ENCODE data around the gene PLXND1.
A peak's percentile ranks its signal among the peaks of the same experiment; 100 is the strongest.

Gene PLXND1

DNA sequence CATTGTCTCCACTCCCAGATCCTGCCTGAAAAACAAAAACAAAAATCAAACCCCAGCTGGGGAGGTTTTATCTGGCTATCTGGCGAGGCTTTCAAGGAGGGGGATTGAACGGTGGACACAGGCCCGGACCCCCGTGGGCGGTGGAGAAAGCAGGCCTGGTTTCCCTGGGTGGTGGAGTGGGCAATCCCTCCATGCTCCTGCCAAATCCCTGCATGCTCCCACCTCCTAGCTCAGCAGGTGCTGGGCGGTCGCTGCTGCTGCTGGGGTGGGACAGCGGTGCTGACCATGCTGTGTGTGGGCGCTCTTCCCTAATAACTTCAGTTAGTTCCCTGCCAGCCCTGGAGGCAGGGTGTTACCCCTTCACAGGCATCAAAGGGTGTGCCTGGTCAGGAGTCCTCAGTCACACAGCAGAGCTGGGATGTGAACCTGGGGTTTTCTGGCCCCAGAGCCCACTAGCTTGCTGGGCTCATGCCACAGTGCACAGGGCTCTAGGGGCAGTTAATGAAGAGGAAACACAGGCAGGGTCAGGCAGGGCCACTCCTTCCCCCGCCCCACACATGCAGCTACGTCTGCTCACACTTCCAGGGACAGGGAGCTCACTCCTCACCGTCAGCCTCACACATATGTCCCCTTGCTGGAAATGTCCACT is 15.9 kb upstream of the PLXND1 start:
- peak overlapping the region; percentile 9; the same call in 1 of the 2 replicates for H3K4me2 ChIP-seq
- peak overlapping the region; percentile 35; the same call in 1 of the 2 replicates for H3K27ac ChIP-seq
- H3K9me3 ChIP-seq, result no peaks in the 10 kb centered on the region
- H3K4me1 ChIP-seq, result peaks cover 90% of the 10 kb centered on the region
- TF ChIP-seq Cebpa-rat (IDR thresholded peaks at IDR 0.05), result no peak
- H3K27me3 ChIP-seq, result no peaks in the 10 kb centered on the region
- no peak overlapping the region for H3K9ac ChIP-seq
- no peak overlapping the region for H3K4me3 ChIP-seq
- H4K20me1 ChIP-seq, result no peaks in the 10 kb centered on the region
- no peaks in the 10 kb centered on the region for H3K36me3 ChIP-seq

DNA sequence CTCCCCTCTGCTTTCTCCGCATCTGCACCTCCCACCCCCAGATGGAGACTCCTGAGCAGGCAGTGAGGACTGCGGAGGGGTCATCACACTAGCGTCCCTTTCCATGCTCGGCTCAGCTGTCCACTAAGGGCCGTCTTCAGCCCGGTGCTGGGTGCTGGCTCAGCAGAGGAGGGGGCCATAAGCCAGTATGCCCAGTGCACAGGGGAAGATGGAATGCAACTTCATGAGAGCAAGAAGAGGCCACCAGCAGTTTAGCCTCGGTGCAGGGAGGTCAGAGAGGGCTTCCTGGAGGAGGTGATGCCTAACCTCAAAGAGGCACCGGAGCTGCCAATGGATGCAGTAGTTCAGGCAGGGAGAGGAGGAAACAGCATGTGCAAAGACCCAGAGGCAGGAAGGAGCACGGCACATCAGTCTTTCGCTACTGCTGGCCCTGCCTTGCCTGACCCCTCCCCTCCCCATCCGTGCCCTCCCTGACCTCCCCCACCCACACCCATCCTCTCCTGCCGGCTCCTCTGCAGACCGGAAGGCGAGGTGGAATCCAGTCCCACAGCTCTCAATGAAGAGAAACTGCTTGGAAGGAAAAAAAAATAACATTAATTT is 15.2 kb upstream of the PLXND1 start:
- no peaks in the 10 kb centered on the region for H3K9me3 ChIP-seq
- peaks cover 90% of the 10 kb centered on the region for H3K4me1 ChIP-seq
- peak overlapping the region; percentile 23 for H3K27ac ChIP-seq
- H3K4me3 ChIP-seq, result no peak overlapping the region
- peak overlapping the region; percentile 91 for H3K4me2 ChIP-seq
- no peak for TF ChIP-seq Cebpa-rat (IDR thresholded peaks at IDR 0.05)
- no peaks in the 10 kb centered on the region for H4K20me1 ChIP-seq
- H3K9ac ChIP-seq, result no peak overlapping the region
- no peaks in the 10 kb centered on the region for H3K27me3 ChIP-seq
- H3K36me3 ChIP-seq, result no peaks in the 10 kb centered on the region

DNA sequence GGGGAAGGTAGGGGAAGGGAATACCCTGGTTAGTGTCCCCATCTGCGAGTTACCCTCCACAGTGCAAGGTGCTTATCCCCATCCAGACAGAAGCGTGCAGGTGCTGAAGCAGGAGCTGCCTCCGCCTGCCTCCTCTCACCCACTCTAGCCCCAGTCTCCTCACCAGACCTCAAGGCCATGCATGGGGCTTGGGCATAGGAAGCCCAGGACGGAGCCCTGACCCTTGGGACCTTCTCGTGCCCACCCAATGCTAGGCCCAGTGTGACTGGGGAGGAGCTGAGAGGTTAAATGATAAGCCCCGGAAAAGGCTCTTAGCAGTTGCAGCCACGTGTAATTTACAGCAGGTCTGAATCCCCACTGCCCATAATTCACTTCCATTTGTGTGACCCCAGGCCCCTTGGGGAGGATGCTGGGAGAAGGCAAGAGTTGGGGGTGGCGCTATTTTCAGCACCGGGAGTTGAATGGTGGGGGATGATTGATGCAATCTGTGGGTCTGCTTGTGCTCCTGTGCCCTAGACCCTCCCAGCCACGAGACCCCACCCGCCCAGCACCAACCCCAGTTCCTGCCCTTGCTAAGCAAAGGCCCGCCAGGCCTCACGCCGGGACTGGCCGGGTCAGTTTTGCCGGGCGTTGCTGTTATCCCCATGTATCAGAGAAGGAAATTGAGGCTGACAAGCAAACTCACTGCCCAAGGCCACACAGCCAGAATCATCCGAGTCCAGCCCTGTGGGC is 14.5 kb upstream of the PLXND1 start:
- no peaks in the 10 kb centered on the region for H3K36me3 ChIP-seq
- peak overlapping the region; percentile 91 for H3K4me2 ChIP-seq
- no peak overlapping the region for H3K4me3 ChIP-seq
- H3K4me1 ChIP-seq, result peaks cover 92% of the 10 kb centered on the region
- H3K27ac ChIP-seq, result peak overlapping the region; percentile 23
- no peaks in the 10 kb centered on the region for H4K20me1 ChIP-seq
- no peak overlapping the region for H3K9ac ChIP-seq
- TF ChIP-seq Cebpa-rat (IDR thresholded peaks at IDR 0.05), result no peak
- H3K27me3 ChIP-seq, result no peaks in the 10 kb centered on the region
- H3K9me3 ChIP-seq, result no peaks in the 10 kb centered on the region

DNA sequence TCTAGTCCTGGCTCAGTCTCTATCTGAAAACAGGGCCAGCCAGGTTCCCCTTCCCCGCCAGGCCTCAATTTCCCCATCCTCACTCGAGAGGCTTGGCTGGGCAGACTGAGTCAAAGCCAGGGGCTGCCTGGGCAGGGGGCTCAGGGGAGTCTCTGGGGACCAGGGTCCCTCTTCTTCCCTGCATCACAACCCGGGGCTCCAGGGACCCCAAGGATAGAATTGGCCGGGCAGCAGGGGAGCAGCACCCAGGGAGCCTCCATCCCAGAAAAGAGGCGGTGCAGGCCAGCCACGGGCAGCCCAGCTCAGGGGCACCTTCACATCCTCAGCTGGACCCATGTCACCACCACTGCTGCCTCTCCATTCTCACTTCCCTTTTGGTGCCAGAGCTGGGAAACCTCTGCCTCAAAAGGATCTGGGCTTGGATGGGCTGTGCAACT is 13.3 kb upstream of the PLXND1 start:
- Histone ChIP-seq H3K9ac (peak overlapping the region; percentile 74), H3K27ac (peak overlapping the region; percentile 92), H3K4me1 (peaks cover 91% of the 10 kb centered on the region)

DNA sequence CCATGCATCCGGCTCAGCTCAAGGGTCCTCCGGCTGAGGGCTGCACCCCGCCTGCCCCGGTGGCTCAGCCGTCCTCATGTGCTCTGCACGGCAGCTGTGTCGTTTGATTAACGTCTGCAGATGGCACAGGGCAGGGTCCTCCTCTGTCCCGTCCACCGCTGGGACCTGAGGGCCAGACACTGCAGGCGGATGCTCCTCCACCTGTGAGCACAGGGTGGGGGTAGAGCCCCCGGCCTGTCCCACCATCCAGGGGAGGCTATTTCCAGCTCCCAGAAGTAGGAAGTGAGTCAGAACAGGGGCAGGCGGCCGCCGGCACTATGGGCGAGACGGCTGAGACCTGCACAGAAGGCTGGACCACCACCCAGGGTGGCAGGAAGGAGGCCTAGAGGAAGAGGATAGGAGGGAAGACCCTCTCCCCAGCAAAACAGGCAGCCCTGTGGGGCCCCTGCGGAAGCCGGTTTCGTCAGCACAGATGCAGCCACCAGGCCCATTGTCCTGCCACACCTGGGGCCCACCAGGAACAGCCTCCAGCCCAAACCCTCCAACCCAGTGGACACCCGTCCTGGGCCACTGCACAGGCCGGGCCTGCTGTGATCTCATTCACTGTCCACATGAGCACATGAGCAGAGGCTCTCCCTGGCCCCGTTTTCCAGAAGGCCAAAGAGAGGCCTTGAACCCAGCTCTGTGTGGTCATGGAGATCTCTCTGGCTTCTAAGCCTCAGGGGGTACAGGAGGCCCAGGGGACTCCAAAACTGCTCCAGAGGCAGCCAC is 12.6 kb upstream of the PLXND1 start:
- Histone ChIP-seq H3K36me3 (no peaks in the 10 kb centered on the region), H3K27me3 (no peaks in the 10 kb centered on the region), H3K9ac (peak overlapping the region; percentile 74), H3K9me3 (no peaks in the 10 kb centered on the region), H4K20me1 (no peaks in the 10 kb centered on the region), H3K27ac (peak overlapping the region; percentile 92), H3K4me1 (peaks cover 91% of the 10 kb centered on the region), H3K4me2 (peak overlapping the region; percentile 91), H3K4me3 (peak overlapping the region; percentile 34)
- TF ChIP-seq Cebpa-rat (IDR thresholded peaks at IDR 0.05), result no peak

More for the DNA sequence above, 13.3 kb upstream of the PLXND1 start:
- Histone ChIP-seq H3K36me3 (no peaks in the 10 kb centered on the region), H3K9me3 (no peaks in the 10 kb centered on the region), H3K4me3 (no peak overlapping the region), H4K20me1 (no peaks in the 10 kb centered on the region), H3K27me3 (no peaks in the 10 kb centered on the region), H3K4me2 (peak overlapping the region; percentile 91)
- TF ChIP-seq Cebpa-rat (IDR thresholded peaks at IDR 0.05), result no peak

DNA sequence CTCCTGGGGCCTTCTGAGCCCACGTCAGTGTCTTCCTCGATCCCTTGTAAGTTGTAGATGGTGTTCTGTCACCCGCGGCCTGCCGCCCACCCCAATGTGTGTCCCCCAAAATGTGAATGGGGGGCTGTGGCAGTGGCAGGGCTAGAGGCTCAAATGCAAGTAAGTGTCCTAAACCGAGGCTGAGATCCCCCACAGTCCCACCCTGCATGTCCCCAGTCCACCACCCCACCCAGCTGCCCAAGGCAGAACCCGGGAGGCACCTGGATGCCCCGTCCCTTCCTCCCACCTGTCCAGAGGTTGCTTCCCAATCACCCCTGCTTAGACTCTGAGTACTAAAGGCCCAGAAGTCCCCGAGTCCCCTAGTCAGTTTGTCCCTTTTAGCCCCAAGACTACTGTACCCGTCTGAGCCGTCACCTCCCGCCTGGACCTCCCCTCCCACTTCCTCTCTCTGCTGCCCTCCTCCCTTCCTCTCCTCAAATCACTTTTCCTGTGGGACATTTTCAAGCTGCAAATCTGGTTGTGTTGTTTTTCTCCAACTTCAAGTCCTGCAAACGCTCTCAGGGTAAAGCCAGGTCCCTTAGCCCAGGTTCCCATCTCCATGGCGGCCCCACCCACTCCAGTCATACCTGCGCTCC is 11.8 kb upstream of the PLXND1 start:
- no peaks in the 10 kb centered on the region for H3K9me3 ChIP-seq
- peak overlapping the region; percentile 91 for H3K4me2 ChIP-seq
- no peaks in the 10 kb centered on the region for H3K27me3 ChIP-seq
- H3K4me3 ChIP-seq, result peak overlapping the region; percentile 34
- no peaks in the 10 kb centered on the region for H4K20me1 ChIP-seq
- peak overlapping the region; percentile 74 for H3K9ac ChIP-seq
- H3K4me1 ChIP-seq, result peaks cover 91% of the 10 kb centered on the region
- peak overlapping the region; percentile 92 for H3K27ac ChIP-seq
- no peaks in the 10 kb centered on the region for H3K36me3 ChIP-seq
- TF ChIP-seq Cebpa-rat (IDR thresholded peaks at IDR 0.05), result no peak

DNA sequence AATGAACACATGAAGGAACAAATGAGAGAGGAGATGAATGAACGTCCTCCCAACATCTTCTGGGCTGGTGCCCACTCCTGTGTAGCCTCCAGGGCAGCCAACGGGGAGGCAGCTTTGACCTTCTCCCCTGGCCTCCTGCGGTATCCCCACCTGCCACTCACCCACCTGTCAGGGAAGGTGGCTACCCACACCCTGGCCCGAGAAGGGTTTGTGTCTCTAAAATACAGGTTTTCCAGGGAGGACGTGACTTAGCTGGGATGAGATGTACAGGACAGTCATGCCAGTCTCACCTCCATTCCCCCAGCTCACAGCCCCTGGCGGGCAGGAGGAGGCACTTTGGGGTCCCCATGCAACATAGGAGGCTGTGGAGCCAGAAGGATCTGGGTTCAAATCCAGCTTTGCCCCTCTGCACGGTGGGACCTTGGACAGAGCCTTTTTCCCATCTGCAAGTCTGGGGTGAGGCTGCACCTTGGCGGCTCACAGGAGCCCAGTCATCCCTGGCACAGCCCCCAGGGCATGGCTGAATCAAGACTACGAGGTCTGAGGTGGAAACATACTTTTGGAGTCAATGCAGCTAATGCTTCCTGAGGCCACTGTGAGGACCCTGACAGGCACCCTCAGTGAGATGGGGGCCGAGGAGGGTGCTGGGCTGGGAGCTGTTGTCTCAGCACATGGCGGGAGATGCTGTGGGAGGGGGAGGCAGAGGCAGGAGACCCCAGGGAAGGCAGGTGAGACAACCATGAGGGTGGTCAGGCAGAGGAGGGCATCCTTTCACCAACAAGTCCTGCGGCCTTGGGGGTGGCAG is 11.1 kb upstream of the PLXND1 start:
- no peak for TF ChIP-seq Cebpa-rat (IDR thresholded peaks at IDR 0.05)
- Histone ChIP-seq H3K27ac (peak overlapping the region; percentile 92), H3K4me2 (peak overlapping the region; percentile 91), H4K20me1 (no peaks in the 10 kb centered on the region), H3K4me1 (peaks cover 93% of the 10 kb centered on the region), H3K27me3 (no peaks in the 10 kb centered on the region), H3K36me3 (no peaks in the 10 kb centered on the region), H3K4me3 (no peak overlapping the region), H3K9me3 (no peaks in the 10 kb centered on the region), H3K9ac (peak overlapping the region; percentile 74; the same call in 1 of the 2 replicates)

DNA sequence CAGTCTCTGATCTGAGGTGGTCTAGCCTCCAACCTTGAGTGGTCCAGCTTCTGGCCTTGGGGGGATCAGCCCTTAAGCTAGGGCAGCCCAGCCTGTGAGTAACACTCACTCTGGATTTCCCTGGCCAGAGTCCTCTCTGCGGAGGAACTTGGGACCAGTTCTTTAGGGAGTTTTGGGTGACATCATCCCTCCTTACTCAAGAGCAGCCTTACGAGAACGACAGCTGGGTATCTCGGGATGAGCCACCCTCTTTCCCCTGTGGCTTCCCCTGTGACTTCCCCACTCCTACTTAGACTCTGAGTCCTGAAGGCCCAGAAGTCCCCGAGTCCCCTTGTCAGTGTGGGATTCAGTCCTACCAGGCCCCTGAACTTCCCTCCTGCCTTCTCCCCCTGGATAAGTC is 10.2 kb upstream of the PLXND1 start:
- Histone ChIP-seq H4K20me1 (no peaks in the 10 kb centered on the region), H3K4me1 (peaks cover 95% of the 10 kb centered on the region), H3K36me3 (no peaks in the 10 kb centered on the region), H3K27ac (peak overlapping the region; percentile 92), H3K27me3 (no peaks in the 10 kb centered on the region), H3K4me3 (no peak overlapping the region), H3K4me2 (peak overlapping the region; percentile 91), H3K9ac (peak overlapping the region; percentile 30; the same call in 1 of the 2 replicates), H3K9me3 (no peaks in the 10 kb centered on the region)
- TF ChIP-seq Cebpa-rat (IDR thresholded peaks at IDR 0.05), result no peak

Measured in BLaER1 (cell line).